HG03575 (cell line): ENCODE data around the gene PSMG3.

Experiments used
- ATAC-seq: cut with Tn5 transposase; IDR thresholded peaks from one replicate; pipeline ENCODE4 v1.9.1; 2021; ENCODE audit not compliant: unreplicated experiment, insufficient number of reproducible peaks, low FRiP score; ENCODE audit errors: extremely low read depth

PSMG3 gene

DNA sequence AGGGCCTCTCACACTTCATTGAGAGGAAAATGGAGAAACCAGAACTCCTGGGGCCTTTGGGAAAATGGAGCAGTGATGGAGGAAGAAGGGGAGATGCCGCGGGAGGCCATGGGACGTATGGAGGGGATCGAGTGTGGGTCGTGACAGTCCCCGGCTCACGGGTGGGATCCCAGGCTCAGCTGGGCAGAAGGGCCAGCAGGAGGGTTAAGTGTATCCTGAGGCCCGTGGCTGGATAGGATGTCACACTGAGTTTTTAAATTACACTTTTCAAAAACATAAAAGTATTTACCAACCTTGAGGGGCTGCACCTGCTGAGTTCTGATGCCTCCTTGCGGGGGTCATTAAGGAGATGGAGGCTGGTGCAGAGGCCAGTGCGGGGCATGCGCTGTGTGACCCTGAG is 28.0 kb upstream of the PSMG3 start:
- no peak for ATAC-seq

DNA sequence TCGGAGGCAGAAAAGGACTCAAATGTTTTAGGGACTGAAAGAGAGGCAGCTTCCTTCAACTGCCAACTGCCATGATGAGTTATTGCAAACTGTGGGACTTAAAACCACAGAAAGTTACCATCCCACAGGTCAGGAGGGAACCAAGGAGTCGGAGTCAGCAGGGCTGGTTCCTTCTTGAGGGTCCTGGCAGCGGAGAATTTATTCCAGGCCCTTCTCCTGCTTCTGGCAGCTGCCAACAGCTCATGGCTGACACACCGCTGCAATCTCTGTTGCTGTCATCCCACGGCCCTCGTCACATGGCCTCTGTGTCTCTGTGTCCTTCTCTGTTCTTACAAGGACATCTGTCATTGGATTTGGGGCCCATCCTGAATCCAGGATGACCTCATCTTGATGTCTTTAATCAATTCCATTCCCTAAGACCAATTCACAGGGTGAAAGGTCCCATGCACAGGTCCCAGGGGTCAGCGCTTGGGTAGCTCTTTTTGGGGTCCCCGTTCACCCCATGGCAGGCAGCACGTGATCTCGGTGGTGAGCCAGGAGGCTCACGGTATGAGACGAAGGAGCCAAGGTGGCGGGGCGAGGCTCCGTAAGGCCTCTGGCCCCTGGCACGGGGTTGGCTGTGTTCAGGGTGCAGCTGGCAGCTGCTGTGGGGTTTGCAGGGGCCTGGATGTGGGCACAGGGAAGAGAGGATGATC is 27.4 kb upstream of the PSMG3 start:
- no peak for ATAC-seq

DNA sequence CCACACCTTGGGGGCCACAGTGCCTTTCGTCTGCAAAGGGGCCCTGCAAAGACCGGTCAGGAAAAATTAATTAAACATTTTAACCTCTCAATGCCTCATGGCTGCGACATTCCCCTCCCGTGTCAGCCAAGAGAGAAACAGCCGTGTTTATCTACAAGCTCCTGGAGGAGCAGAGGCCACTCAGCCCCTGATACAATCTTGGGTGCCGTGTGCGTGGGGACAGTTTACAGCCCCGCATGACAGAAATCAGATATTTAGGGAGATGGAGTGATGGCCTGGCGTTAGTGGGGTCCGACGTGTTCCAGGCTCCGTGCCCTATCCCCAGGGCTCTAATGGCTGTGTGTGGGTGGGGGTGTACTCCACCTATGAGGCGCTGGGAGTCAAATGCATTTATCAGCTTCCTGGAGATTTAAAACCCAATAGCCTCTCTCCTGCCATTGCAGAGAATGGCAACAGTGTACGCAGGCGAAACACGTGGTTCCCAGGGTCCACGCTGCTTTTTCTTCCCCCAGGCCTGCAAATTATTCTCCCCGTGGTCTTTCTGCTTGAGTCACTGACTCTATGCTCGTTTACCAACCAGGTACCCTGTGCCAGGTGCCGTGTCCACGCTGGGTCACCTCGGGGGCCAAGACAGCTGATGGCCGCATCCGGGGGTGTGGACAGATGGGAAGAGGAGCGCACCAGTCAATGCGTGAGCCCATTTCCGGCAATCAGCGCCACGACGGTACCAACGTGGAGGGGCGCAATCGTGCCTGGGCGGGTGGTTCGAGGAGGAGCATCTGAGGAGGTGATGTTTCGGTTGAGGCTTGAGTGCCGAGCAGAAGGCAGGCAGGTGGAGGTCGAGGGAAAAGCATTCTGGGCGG is 26.6 kb upstream of the PSMG3 start:
- ATAC-seq = no peak

DNA sequence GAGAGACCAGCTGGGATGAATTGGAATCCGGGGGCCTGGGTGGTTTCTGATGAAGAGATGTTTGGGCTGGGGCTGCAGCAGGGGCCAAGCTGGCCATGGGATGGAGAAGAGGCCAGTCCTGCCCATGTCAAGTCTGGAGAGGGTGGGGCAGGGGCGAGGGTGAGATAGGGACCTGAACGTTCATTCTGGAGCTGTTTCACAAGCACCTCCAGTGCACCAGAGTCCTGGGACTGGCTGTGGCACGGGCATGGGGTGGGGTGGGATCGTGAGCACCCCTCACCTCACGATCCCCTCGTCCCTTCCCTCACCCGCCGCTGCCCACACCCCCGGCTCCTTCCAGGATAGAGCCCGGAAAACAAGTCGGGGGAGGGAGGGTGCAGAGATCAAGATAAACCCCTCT is 25.8 kb upstream of the PSMG3 start:
- no peak for ATAC-seq

DNA sequence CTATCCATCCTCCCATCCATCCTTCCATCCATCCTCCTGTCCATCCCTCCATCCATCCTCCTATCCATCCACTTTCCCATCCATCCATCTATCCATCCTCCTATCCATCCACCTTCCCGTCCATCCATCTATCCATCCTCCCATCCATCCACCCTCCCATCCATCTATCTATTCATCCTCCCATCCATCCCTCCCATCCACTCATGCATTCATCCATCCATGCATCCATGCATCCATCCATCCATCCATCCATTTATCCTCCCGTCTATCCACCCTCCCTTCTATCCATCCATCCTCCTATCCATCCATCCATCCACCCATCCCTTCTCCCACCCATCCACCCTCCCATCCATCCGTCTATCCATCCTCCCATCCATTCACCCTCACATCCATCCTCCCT is 25.2 kb upstream of the PSMG3 start:
- ATAC-seq = no peak

DNA sequence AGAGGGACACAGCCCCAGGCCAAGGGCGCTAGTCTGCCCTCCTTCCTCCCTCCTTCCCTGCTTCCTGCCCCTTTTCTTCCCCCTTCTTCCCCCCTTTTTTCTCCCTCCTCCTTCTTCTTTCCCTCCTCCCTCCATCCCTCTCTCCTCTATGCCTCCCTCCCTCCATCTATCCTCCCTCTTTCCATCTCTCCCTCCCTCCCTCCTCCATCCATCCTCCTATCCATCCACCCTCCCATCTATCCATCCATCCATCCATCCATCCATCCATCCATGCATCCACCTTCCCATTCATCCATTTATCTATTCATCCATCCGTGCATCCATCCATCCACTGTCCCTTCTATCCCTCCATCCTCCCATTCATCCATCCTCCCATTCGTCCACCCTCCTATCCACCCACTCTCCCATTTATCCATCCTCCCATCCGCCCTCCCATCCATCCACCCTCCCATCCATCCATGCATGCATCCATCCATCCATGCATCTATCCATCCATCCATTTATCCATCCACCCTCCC is 24.1 kb upstream of the PSMG3 start:
- ATAC-seq = no peak

DNA sequence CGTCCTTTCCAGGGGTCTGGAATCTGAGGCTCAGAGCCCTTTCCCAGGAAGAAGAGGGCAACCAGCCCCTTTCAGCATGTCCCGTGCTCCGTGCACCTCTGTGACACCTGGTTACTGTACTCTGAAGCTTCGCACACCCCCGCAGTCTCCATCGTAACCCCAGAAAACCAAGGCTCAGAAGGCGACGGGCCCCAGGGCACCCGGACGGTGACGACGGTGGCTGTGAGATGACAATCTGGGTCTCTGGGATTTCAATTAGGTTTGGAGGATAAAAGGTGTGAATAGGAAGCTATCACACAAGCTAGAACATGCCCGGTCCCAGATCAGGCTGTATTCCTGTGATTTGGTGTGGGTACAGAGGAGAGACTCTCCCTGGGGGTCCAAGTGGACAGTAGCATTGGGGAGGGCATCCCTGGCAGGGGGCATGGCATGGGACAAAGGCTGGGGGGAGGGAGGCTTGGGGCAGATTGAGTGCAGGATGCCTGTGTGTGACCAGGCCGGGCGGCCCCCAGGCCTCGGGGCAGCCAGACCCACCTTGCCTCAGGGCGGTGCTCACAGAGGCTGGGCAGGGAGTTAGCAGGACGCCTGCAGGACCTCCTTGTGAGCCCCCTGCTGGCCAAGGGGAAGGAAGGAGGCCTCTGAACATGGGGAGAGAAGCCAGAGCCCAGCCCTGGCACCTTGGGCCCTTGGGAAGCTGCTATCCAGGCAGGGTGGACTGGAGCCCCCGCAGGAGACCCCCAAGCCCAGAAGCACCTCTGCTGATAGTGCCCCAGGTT is 23.4 kb upstream of the PSMG3 start:
- no peak for ATAC-seq

DNA sequence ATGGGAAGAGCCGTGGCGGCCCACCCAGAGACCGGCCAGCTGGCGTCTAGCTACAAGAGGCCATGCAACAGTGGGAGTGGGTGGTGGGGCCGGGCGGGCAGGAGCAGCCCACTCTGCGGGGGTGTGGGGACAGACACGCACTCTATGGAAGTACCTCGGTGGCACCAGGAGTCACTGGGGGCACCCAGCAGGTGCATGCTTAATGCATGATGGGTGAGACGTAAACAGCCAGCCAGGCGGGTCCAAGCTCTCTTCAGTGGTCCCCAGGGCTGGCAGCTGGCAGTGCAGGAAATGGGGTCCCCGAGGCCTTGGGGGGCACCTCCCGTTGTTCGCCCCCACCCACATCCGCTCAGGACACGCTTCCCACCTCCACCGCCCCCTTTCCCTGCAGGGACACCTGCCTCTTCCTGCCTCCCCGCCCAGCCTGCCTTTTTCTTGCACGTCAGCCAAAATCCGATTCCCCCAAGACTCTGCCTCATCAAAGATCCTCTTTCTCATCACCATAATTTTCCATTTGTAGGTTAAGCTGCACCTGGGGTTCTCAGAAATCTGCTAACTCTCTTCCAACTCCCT is 22.6 kb upstream of the PSMG3 start:
- ATAC-seq = no peak

DNA sequence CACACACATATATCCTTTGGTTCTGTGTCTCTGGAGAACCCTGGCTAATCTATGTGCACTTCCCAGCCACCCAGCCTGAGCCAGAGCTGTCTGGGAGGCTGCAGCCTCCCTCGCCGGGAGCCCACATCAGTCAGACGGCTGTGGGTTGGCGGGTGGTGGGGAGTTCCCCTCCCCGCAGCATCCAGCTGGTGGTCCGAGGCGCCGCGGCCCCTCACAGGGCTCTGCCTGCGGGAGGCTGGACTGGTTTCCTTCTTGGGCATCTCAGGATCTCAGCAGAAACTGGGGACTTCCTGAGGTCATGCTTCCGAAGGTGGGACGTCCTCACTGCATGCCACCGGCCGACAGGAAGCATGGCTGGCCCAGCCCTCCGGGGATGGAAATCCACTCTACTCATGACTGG is 22.0 kb upstream of the PSMG3 start:
- no peak for ATAC-seq

DNA sequence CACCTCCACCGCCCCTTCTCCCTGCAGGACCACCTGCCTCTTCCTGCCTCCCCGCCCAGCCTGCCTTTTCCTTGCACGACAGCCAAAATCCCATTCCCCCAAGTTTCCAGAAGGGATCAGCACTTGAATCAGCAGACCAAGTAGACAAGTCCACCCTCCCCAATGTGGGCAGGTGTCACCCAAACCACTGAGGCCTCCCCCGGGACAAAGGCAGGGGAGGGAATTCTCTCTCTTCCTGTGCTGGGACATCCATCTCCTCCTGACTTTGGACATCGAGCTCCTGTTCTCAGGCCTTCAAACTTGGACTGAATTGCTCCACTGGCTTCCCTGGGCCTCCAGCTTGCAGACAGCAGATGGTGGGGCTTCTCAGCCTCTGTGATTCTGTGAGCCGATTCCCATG is 21.6 kb upstream of the PSMG3 start:
- ATAC-seq = no peak

DNA sequence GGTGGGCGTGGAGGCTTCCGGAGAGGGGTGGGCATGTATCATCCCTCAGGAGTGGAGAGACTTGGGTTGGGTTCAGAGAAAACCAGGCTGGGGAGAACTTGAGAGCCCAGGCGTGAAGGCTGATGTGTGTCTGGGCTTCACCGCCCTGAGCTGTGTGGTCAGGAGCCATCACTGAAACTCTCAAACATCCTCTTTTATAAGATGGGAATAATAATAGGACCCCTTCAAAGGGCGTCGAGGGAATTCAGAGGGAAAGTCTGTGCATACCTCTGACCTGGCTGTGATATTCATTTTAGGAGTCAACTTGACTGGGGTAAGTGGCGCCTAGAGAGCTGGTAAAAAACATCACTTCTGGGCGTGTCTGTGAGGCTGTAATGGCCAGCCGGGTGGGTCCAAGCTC is 21.1 kb upstream of the PSMG3 start:
- ATAC-seq = no peak

DNA sequence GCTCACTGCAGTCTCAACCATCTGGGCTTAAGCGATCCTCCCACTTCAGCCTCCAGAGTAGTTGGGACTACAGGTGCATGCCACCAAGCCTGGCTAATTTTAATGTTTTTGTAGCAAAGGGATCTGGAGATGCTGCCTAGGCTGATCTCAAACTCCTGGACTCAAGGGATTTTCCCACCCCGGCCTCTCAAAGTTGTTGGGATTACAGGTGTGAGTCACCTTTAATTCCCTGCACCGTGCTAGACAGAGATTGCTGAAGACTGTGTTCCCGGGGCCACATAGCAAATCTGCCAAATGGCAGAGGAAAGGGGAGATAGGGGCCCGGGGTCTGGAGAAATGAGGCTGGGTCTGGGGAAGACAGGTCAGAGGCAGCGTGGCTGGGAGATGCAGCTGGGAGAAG is 20.6 kb upstream of the PSMG3 start:
- ATAC-seq = no peak

DNA sequence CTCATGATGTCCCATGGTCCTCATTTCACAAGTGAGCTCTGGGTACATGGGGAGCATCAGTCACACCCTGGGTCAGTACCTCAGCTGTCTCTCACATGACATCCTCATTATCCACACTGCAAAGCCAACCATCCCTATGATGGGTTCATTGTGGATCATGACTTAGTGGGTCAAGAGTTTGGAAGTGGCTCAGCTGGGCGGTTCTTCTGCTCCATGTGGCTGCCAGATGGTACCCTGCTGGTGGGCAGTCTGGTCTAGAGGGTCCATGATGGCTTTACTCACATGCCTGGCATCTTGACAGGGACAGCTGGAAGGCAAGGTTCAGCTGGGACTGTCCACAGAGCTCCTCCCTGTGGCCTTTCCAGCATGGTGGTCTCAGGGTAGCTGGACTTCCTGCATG is 19.1 kb upstream of the PSMG3 start:
- ATAC-seq = no peak

DNA sequence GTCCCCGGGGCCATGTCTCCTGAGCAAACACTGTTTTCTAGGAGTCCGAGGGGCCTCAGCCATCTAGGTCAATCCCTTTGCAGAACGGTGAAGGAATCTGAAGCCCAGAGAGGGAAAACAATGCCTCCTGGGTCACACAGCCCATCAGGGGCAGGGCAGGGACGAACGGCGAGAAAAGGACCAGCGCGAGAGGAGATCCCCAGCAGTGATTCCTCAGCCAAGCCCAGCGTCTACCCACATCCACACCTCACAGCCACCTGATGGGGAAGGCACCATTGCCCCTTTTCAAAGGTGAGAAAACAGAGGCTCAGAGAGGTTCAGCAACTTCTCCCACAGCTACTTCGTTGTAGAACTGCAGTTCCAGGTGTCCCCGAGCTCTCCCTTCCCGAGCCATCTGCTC is 17.9 kb upstream of the PSMG3 start:
- ATAC-seq = no peak

DNA sequence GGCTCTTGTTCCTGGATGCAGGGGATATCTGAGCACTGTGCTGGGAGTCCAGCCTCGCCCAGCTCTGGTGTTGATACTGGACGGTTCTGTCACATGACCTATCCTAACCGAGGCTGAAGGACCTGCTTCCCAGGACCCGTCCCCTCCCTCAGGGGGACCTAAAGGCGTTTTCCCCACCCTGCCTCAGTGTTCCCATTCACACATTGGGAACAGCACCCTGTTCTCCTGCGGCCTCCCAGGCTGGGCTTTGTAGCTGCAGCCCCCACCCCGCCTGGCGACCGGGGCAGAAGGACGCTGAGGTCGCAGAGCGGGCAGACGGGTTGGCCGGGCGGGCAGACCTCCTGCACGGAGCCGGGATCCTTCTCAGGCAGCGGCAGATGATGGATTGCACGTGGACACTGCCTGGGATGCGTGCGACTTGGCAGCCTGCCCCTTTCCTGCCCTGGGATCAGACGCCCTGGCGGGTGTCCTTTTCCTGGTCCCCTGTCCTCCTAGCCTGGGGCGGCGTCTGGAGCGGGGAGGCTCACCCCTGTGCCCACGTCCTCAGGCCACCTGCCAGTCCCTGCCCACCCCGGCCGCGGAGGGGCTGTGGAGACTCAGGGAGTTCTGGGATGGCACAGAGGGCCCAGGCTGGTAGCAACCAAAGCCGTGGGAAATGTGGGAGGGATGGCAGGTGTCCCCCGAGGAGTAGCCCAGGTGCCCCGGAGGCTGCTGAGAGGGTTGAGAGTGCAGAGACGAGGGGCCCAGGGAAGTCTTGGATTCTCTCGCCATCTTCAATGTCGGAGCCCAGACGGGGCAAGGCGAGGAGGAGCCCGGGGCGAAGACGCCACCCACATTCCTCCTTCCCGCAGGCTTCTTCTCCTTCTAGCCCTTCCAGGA is 17.2 kb upstream of the PSMG3 start:
- ATAC-seq = no peak

DNA sequence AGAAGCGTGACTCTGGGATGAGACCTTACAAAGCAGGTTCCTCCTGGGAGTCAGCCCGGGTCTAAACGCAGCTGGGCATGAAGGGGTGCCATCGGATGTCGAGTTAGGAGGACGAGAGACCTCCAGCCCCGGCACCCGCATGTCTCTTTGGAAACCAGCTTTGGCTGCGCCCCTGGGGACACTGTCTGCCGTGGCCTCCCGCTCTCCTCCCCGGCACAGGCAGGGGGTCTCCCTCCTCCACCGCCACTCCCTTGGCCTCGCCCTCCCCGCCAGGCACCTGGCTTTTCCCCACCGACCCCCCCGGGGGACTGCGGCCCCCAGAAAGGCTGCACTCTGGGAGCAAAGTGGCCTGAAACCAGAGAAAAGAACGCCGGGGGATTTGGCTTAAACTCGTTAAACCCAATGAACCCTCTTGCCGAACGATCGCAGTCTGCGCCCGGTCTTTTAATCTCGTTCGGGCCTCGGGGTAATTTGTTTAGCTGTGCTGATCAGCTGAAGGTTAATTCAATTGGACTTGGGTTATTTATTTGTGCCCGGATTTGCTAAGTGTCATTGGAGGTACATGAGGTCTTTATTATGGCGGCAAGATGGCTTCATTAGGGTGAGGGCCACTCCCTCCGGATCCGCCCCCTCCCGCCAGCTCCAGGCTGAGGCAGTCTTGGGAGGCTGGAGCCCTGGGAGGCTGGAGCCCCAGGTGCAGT is 16.4 kb upstream of the PSMG3 start:
- no peak for ATAC-seq

DNA sequence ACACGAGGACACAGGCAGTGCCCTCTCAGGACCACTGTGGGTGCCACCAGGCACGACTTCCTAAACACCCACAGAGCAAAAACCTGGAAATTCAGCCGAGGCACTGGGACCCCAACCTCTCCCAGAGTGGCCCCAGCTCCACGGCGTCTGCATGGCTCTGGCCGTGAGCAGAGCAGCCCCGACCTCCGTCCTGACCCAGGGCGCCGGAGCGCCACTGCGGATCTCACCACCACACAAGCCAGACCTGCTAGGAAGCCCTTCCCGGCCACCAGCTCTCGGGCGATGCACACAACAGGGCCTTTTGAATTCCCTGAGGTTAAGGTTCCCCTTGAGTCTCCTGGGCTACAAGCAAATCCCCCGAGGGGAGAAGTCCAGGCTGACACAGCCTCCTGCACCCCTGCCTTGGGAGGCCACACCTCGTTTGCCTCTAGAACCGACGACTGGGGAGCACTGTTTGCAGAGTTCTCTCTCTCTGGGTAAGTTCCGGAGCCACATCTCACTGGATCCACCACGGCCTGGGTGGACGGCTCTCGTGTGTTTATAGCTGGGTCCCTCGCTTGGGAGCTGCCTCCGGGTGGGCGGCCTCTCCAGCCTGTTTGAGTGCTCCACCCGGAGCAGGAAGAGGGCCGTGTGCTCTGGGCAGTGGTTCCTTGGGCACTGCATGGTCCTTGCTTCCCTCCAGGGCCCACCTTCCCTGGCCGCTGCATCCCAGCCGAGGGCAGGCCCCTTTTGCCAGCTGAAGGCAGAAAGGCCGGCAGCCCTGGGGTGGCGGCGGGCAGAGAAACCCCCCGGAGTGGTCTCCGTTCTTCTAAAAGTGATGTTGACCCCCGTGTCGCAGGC is 15.5 kb upstream of the PSMG3 start:
- no peak for ATAC-seq
